Stimulated activated CD4-positive, alpha-beta T cell treated with anti-CD3 and anti-CD28 coated beads, Interleukin-15, amount 100 ng/mL, for 24 hours (primary cell): Measurements from ENCODE around the gene KIAA1143.

ENCODE experiments used
- DNase-seq: peaks from one replicate; pipeline ENCODE4 v3.0.0-alpha.2; 2020

Gene KIAA1143

GRCh38 chr3:44761424-44762169 lies at the start of gene KIAA1143, which contains the start of gene KIF15:
KIAA1143 (minus strand) TSS chr3:44761619; CDS start chr3:44761602, 17 bp downstream.
KIF15 (plus strand) TSS chr3:44761794; CDS start chr3:44761866, 72 bp downstream.
- peak; percentile 98 for DNase-seq

DNA sequence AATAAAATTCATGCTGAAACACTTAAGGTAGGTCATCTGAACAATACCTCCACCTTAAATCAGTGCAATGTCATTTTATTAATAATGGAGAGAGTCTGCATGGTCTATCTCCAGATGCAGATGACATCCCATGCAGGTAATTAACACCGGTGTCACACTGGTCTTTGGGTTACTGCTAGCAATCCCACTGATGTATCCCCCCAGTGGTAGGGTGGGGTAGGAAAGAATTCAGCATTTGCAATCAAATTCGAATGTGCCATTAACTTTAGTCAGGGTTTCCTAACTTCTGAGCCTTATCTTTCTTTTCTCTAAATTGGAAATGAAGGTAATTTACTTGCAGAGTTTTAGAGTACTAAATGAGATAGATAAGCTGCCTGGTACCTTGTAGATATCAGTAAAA lies 44.5 kb upstream of the KIAA1143 start:
- no peak for DNase-seq

DNA sequence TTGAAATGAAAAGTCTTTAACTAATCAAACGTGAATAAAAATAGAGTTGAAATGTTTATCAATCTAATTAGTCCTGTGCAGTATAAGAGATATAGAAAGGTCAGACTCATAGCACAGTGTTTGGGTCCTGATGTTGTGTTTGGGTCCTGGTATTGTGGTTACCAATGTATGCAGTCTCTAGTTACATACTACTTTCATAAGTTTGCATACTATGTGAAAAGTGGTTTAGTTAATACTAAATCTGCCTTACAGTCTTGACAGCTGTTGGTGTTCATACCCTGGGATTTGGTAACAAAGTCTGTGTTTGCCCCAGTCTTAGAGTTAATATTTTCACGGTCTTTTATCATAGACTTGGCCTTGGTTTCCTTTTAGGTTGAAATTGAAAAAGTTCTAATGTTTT lies 41.9 kb upstream of the KIAA1143 start:
- DNase-seq: no peak

DNA sequence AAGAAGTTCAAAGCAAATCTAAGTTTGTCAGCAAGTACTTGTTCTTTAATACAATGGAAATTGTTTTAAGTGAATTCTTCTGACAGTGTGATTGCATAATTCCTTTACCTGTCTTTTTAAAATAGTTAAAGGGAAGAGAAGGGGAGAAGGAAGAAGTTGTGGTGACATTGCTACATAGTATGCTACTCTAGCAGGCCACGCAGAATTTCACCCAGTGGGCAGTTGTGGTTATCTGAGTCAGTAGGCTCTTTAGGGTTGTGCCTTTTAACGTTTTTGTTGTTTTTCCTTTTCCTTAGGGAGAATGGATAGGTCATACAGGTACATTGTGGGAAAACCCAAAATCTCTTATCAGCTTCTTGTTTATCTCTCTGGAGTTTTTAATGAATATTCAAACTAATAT lies 40.6 kb upstream of the KIAA1143 start:
- DNase-seq: no peak

DNA sequence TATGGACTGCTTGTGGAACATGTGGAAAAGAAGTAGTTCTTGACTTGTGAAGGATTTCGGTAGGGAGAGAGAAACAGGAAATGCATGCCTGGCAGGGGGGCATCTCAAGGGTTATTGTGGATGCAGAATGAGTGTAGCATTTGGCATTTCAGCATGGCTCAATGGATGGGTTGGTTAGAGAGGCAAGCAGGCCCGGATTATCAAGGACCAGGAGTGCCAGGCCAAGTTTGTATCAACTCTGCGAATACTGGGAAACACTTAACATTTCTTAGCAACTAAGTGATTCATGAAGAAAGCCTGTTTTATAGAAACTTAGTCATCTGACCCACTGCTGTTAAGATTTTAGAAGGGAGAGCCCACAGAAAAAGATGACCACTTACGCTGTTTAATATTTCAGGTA lies 33.8 kb upstream of the KIAA1143 start:
- no peak for DNase-seq

GRCh38 chr3:44782891-44783290 lies 21.5 kb upstream of the KIAA1143 start:
- no peak for DNase-seq

- no peak for DNase-seq
Measured at GRCh38 chr3:44772099-44772442, 10.7 kb upstream of the KIAA1143 start.

- DNase-seq: no peak
Measured at GRCh38 chr3:44771424-44772098, 10.1 kb upstream of the KIAA1143 start.

DNA sequence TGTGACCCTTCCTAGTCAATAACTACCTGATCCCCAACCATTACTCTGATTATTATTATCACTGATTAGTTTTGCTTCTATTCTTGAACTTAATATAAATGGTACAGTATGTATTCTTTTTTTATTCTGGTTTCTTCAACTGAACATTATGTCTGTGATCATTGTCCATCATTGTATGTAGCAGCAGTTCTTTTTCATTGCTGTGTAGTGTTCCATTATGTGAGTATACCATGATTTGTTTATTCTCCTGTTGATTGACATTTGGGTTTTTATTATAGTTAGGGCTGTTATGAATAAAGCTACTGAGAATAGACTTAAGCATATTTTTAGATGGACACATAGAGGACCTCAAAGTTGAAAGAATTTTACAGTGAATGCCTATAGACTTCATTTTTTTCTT lies 2.8 kb upstream of the KIAA1143 start:
- DNase-seq: no peak

DNA sequence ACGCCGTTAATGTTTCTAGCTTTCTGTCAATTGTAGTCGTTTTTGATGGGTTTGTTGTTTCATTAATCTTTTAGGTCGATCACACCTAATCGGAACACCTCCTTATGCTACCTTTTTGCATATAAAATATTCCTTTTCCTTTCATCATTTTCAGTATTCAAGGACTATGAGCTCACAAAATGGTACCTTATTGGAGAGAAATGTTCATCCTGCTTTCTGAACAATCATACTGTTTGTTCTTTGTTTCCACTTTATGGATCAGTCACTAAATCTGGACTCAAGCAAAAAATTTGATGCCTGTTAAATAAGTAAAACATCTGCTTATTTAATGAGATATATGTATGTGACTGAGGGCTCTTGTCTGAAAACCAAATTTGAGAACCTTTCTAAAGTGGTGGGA lies 1.3 kb upstream of the KIAA1143 start:
- no peak for DNase-seq

- no peak for DNase-seq
Measured at GRCh38 chr3:44762170-44762677, 805 bp upstream of the KIAA1143 start.

DNA sequence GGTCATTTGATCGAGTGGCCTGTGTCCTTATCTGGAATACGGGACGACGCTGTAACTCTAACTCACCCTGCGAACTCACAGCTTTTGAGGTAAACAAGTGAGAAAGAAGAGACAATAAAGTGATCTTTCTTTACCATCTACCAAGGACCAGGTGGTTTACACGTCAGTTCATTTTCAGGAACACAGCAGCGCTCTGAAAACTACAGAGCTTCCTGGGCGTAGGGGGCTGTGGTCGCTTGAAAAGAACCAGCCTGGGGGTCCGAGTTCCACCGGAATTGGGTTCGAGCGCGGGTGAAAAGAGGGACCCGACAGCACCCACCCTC lies 357 bp downstream of the KIAA1143 start:
- no peak for DNase-seq

GRCh38 chr3:44734646-44735168 lies 26.7 kb downstream of the KIAA1143 start:
- no peak for DNase-seq

DNA sequence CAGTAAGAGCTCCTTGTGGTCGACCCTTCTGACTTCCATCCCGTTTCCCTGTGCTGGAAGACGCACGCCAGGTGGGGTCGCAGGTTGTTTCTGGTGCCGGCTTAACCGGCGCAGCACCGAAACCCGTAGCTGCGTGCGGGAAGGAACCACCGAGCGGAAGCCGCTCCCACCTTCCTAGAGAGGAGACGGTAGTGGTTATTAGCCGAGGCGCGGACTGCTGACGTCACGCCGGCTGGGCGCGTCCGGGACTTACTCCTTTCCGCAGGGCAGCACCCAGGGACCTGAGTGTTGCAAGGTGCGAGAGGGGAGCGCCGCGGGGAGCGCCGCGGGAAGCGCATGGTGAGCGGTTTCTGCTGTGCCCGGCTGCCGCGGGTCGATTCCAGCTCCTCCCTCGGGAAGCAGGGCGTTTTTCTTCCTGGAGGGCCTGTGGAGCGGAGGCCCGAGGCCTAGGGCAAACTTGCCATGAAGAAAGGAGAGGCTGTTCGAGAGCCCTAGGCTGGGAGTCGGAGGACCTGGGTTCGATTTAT lies 32.0 kb downstream of the KIAA1143 start, which contains the start of gene ZNF501:
ZNF501 (plus strand) TSS at position 252 of the 527 bp plus-strand sequence. CDS start 4,787 bp downstream, outside the sequence.
- peak; percentile 92 for DNase-seq

- DNase-seq: no peak
Measured at GRCh38 chr3:44722103-44722401, 39.4 kb downstream of the KIAA1143 start.

DNA sequence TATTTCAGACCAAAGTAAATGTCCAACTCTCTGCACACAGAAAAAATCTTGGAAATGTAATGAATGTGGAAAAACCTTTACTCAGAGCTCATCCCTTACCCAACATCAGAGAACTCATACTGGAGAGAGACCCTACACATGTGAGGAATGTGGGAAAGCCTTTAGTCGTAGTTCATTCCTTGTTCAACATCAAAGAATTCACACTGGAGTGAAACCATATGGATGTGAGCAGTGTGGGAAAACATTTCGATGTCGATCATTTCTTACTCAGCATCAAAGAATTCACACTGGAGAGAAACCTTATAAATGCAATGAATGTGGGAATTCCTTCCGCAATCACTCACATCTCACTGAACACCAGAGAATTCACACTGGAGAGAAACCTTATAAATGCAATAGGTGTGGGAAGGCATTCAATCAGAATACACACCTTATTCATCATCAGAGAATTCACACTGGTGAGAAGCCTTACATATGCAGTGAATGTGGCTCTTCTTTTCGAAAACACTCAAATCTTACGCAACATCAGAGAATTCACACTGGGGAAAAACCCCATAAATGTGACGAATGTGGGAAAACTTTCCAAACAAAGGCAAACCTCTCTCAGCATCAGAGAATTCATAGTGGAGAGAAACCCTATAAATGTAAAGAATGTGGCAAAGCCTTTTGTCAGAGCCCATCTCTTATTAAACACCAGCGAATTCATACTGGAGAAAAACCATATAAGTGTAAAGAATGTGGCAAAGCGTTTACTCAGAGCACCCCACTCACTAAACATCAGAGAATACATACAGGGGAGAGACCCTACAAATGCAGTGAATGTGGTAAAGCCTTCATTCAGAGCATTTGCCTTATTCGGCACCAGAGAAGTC lies 40.0 kb downstream of the KIAA1143 start:
- no peak for DNase-seq

DNA sequence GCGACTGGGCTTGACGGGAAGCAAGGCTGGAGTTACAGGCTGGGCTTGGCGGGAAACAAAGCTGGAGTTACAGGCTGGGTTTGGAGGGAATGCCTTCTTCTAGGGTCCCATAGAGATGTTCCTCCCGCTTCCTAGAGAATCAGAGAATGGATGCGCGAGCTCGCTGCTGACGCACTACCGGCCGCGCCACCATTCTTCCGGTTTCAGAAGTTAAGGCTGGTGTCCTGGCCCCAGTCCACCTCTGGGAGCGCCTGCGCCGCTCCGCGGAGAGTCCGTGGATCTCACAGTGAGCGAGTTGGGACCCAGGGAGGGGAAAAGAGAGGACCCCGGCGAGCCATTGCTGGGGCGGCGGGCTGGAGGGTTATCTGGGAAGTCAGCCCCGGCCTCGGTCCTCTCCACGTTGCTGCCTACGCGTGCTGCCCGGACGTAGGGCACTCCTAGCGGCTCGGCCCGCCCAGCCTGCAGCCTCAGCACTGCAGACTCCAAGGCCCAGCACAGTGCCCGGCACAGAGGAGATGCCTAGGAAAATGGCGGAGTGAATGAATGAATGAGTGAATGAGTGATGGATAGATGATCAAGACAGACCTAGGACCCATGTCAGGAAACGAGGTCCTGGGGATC lies 48.9 kb downstream of the KIAA1143 start, which contains the start of gene ZNF502:
ZNF502 (plus strand) TSS at position 206 of the 621 bp plus-strand sequence. CDS start 7,602 bp downstream, outside the sequence.
- peak; percentile 79 for DNase-seq
